Activated CD8-positive, alpha-beta memory T cell treated with anti-CD3 and anti-CD28 coated beads, Interleukin-2, amount 50 U/mL, for 48 hours (primary cell): ENCODE results near the gene KLC1.

Source experiments
- DNase-seq: peaks from one replicate; pipeline ENCODE4 v3.0.0-alpha.2; 2020

Gene KLC1

DNA sequence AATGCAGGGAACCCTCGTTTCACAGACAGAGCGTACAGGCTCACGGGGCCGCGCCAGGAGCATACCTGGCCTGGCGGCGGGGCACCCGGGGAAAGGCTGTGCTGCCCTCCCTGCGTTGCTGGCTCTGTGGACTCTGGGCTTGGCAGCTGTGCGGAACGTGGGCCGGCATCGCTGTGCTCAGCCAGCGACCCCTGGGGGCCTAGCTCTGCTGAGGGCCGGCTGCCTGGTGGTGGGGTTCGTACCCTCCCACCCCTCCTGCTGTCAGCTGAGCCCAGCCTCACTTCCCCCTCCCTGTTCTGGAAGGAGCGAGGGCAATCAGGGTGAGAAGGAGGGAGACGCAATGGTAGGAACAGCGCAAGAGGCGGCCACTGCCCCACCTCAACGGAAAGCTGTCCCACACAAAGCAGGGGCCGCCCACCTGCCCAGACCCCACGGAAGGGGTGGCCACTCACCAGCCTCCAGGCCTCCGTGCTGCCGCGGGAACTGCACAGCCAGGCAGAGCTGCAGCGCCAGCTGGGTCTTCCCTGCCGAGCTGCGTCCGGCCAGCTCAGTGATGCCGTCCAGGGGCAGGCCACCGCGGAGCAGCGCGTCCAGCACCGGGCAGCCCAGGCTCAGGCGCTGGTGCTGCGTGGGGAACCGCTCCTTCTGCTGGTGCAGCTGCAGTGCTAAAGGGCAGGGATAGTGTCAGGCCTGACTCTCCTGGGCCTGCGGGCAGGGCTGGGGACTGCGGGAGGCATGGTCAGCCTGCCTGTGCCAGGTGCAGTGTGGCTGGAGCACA lies 77.7 kb downstream of the KLC1 start:
- no peak for DNase-seq

DNA sequence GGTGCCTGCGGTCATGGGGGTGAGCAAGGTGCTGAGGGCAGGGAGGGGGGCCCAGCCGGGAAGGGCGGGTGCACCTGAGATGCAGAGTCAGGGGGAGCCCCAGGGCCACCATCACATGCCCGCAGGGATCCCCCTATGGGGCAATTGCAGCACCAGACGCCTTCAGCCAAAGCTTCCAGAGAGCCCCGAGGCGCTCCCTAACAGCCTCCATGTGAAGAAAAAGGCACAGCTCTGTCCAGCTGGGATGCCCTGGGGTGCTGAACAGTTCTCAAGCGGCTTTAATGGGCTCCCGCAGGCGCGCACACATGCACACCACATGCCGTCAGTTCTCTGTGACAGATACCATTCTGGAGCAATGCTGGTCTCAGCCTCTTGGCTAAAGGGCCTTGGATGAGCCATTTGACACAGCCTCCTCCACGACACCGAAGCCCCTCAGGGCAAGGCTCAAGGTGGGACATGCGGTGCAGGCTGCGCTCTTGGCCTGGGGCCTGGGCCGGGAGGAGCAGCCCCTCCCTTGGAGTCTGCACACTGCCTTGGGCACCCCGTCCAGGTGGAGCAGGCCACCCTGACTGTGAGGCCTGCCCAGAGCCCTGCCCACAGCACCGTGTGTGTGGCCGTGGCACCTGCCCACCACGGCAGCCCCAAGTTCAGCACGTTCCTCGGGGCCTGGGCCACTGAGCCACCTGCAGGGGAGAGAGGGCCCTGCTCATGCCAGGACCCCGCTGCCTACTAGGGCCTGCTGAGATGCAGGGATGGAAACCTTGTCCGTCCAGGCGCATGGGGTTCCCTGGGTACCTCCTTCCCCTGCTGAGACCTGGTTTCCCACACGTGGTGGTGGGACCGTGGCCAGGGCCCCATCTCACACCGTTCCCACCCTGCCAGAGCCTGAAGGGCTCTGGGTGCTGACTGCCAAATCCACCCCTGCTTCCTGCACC lies 78.6 kb downstream of the KLC1 start:
- DNase-seq, result no peak

DNA sequence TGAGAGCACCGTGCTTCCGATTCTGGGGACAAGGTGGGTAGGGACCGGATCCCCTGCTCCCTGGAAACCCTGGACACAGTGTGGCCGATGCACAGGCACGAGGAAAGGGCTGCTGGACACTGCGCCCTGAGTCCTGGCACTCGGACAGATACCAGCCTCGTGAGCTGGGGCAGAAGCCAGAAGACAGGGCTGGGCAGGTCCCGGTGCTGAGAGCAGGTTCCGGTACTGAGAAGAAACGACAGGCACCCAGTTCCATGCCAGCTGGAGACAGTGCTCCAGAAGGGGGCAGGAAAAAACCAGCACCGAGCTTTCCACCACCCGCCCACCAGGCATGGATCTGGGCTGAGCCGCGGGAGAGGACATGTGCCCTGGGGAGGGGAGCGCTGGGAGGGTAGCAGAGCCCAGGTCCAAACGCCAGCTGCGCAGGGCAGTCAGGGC lies 79.8 kb downstream of the KLC1 start:
- no peak for DNase-seq

DNA sequence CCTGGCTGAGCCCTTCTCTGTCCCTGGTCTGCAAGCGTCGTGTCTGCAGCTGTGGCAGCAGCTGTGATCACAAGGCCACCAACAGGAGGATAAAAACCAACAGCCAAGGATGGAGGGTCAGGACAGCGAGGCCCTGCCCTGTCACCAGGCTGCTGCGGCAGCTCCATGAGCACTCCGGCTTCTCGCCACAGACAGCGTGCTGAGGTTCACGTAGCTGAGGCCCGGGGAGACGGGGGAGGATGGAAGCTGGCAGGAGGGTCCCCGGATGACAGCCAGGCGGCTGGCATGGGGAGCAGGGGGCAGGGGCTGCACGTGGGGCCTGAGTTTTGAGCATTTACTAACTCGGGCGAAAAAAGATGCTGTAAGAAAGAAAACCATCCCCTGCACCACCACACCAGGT lies 80.8 kb downstream of the KLC1 start:
- no peak for DNase-seq

DNA sequence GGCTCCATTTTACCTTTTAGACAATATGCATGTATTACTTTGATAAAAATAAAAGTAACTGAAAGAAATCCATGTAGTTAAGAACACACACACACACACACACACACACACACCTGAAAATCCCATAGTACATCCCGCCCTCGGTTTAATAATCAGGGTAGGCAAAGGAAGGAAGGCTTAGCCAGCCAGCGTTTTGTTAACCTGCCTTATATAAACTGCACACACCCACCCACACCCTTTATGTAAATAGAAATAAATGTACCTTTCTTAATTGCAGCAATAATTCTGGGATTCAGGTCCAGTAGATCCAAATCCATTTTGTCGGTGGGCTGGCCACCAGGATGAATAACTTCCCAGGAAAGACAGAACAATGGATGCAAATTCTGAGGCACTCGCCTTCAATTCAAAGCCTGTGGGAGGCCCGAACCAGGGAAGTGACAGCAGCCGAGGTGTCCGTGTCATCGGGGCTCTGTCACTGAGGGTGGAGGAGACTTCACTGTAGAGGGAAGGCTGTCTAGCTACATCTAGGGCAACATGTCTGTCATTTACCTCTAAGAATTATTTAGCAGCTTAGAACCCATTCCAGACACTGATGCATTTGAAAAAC lies 81.9 kb downstream of the KLC1 start:
- no peak for DNase-seq

DNA sequence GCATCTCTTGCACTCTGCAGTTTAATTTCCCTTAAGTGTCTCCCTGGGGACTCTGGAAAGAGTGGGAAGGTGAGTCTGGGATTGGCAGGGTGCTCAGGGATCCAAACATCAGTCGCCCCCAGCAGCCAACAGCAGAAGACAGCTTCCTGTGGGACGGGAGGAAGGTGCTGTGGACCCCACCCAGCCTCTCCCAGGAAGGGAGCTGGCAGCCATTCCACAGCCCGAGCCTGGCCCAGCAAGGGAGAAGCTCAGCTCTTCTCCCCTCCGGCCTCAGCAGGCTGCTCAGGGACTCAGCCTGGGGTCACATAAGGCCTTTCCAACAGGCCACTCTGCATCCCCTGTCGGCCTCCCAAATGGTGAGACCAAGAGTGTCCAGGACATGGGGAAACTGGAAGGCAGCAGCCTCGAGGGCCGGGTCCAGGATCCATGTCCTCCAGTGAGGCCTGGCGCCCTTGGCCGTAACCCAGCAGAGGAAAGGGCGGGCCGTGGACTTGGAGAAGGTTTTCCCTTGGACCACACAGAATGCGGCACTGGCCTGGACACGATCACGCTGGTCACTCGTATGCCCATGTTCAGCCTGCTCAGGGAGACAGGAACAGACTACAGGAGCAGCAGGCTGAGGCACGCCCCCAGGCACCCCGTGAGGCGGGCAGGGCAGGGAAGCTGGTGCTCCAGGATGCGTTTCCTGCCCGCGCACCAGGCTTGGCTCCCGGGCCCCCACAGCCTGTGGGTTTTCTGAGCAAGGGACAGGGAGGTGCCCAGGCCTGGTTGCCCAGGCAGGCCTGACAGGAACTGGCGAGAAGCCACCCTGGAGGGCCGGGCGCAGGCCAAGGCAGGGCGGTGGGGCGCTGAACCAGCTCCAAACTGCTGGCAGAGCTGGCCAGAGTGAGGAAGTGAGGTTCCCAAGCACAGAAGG lies 82.8 kb downstream of the KLC1 start:
- no peak for DNase-seq

DNA sequence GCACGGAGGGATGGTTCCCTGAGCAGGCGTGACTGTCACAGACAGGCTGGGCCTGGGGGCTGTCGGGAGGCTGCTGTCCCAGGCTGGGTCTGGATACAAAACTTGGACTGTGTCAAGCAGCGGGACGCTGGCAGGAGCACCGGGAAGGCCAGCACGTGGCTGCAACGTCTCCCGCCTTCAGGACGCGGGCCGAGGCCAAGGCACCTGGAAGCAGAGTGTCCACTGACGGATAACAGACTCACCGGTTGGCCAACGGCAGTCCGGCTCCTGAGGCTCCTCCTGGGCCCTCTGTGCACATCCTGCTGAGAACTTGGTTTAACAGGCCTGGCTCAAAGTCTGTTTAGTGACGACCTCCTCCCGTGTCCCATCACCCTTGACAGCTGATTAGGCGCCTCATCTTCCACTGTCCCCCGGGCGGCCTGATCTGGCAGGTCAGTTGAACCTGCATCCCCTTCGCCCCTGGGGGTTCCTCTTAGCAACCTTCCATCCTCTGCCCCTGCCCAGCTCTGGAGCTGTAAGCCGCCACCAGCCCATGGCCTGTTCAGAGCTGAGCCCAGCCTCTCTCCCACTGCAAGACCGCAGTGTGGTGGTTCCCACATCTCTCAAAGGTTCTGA lies 83.7 kb downstream of the KLC1 start:
- no peak for DNase-seq

DNA sequence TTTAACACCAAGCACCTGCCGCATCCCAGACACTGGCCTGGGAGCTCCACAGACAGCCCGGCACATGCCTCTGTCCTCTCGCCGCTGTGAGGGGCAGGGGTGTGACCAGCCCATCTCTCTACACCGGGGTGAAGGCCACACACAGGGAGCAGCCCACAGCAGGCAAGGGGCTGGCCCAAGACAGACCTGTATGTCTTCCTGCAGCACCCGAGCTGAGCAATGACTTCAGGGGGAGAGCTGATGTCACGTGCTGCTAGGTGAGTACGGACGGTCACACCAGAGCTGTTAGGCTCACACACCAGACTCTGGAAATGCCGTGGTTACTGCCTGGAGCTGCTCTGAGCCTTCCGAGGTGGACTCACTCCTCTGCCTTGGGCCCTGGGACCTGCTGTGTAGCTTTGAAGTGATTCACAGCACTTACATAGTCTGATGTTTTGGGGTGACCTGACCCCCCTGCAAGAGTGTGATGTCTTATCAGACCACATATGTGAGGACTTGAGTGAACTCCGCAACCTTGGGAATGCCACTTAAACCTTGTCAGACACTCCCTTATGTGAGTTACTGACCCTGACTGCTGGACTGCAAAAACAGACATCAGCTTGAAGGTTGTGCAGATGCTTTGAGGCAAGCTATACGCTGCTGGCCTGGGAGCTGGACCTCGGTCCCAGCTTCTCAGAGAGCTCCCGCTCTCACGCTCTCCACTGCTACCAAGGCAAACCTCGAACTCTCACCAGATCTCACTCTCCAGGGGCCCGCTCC lies 84.5 kb downstream of the KLC1 start:
- no peak for DNase-seq

DNA sequence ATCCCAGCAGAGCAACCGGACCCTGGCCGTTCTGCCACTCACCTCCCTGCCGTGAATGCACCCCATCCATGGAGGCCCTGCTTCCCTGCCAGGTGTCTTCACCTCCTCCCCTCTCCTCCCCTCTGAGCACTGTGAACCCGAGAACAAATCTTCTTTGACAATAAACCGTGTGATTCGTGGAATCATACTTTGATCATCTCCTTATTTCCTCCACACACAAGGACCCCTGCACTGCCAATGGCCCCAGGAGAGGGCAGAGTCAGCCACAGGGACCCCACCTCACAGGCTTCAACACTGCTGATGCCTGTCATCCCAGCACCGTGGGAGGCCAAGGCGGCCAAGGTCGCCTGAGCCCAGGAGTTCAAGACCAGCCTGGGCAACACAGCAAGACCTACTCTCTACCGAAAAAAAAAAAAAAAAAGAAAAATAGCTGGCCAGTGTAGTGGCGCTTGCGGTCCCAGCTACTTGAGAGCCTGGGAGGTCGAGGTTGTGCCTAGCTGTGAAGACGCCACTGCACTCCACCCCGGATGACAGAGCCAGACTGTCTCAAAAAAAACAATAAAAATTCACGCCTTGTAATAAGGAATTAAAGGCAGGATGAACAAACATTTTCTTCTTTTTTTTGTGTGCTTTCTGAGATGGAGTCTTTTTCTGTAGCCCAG lies 85.2 kb downstream of the KLC1 start:
- DNase-seq, result no peak

DNA sequence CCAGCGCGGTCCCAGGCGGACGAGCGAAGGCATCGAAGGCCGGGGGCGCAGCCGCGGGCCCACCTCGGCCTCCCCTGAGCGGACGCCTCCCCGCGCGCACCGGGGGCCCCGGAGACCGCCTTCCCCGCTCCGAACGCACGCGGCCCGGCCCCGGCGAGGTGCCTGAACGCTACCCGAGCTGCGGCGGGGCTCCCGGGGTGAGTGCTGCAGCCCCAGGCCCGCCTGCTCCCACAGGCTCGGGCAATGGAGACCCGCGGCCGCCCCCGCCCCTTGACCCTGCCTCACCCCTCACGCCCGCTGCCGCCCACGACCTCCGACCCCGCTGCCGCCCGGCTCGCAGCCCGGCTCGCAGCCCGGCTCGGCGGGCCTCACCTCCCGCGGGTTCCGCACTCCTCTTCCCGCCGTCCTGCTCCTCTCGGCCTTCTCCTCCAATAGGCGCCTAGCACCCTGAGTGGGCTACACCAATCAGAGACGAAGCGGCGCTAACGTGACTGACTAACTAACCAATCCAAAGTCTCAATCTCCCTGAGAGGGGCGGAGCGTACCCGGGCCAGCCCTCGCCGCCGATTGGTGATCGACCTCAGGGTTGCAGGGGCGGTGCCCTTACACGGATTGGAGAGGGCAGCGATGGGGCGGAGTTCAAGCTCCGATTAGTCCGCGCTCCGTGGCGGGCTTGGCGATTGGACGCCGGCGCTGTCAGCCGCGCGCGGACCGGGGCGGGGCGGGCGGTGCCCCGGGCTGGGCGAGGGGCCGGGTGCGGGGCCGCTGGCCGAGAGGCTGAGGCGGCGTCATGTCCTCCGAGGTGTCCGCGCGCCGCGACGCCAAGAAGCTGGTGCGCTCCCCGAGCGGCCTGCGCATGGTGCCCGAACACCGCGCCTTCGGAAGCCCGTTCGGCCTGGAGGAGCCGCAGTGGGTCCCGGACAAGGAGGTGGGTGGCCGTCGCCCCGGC lies 86.3 kb downstream of the KLC1 start, which contains the start of the genes XRCC3 and ZFYVE21:
XRCC3 (minus strand) TSS at position 400 of the 949 bp plus-strand sequence. CDS start 4,364 bp downstream, outside the sequence.
ZFYVE21 (plus strand) TSS at position 759 of the 949 bp plus-strand sequence; CDS start at position 791, 32 bp downstream.
- DNase-seq, result peak; percentile 99

DNA sequence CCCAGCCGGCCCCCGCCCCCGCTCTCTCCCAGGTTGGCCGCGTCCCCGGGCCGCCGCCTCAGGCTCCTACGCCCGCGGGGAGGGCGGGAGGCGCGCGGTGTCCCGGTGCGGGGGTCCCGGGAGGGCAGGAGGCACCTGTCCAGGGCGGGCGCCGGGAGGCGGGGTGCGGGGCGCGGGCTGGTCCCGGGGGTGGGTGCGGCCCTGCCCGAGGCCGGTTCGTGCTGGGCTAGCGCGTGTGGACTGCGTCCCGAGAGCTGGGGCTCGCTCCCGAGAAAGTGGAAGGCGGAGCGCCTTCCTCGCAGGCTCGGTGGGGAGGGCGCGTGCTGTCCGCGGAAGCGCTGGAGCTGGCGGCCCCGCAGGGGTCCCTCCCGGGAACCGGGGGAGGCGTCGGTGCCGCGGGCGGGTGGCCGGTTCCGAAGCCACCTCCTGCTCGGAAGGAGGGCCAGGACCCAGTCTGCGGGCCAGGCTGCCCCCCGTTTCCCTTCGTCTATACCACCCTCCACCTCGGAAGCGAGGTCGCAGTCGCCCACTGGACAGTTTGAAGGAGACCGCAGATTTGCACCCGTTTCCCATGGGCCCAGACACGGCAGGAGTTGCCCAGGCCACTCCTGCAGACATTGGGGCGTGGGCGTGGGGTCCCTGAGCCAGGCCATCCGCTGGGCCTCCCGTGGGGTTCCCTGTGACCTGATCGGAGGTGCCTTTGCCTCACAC lies 87.2 kb downstream of the KLC1 start:
- DNase-seq, result no peak

DNA sequence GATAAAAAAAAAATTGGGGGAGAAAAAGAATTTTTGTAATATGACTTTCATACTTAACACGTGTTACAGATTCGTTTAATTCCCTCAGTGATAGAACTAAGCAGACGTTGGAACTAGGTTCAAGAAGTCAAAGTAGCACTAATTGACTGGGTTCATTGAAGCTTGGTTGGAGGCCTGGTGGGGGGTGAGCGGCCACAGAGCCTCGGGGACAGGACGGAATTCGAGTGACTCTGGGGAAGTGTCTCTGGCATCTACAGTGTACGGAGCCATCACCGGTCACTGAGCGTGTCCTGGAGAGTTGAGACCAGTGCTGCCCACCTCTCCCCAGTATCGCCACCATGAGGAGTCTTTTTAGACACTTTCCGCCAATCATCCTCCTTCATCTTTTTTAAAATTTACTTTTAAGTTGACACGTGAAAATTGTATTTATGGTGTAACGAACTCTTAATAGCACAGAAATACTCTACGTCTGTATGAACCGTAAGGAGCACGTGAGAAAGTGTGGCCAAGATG lies 87.9 kb downstream of the KLC1 start:
- no peak for DNase-seq

DNA sequence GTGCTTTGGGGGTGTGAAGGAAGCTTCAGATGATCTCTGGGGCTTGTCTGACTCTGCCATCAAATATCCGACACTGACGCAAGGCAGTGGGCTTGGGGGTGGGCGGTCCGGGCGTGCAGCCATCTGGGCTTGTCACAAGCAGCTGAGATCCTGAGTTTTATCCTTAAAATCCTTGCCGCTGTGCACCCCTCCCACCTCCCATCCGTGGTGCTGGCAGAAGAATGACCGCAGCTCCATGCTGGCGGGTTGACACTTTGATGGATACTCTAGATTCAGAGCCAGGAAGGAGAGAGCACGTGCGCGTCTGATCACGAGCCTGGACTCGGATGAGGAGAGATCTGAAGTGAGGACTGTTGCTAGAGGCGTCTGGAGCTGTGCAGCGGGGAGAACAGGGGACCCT lies 89.6 kb downstream of the KLC1 start:
- DNase-seq, result no peak

DNA sequence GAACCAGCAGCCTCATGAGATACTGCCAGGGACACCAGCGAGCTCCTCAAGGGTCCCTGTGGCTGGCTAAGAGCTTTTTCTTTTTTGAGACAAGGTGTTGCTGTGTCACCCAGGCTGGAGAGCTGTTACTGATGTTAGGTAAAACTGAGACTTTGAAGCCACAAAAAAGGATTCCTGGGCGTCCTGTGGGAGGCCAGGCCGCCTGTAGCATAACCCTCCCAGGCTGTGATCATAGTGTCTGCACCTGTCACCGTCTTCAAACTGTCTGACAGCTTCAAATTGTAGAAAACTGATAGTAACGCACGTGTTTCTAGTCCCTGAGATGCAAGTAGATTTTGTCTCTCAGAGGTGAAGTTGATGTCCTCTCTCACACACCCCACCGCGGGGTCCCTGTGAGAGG lies 90.7 kb downstream of the KLC1 start:
- no peak for DNase-seq

DNA sequence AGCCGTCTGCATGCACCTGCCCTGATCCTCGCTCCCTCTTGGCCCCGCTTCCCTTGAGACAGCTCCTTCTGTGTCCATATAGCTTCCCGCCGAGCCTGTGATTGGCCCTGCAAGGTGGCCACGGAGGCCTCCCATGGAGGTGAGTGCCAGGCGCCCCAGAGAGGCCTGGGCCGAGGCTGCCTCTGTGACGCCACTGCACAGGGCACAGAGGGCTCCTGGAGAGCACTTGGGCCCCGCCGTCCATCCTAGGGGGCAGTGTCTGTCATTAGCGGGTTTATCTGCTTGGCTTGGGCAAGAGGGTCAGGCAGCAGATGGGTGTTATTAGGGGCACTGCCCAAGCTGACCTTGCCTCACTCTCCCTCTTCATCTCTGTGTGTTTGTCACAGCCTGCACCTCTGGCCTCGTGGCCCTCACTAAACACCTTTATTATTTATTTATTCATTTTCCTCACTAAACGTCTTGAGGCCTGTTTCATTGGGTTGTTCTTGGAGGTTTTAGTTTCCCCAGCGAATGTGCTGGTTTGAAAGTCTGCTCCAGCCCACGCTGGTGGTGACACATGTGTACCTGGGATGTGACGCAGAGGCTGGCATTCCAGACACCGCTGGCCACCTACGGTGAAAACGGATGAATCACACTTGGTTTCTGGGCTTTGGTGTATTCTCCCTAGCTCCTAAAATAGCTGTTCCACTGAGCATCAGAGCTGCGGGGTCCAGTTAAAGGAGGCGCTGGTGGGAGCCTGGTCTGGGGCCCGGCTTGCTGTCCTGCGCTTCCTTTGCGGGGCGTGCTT lies 92.5 kb downstream of the KLC1 start:
- no peak for DNase-seq

DNA sequence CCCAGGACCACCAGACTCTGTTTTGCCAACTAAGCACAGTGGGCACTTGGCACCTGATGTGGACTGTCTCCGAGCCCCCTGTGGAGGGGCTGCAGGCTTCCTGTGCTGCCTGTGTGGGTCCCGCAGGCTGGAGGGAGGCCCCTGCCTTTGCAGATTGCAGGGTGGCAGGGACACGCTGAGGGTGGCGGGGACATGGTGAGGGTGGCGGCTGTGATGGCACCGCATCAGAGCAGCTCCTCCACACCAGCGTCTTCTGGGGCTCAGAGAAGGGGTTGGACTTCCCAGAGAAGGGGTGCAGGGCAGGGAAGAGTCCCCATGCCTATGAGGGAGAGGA lies 94.7 kb downstream of the KLC1 start:
- DNase-seq, result no peak

DNA sequence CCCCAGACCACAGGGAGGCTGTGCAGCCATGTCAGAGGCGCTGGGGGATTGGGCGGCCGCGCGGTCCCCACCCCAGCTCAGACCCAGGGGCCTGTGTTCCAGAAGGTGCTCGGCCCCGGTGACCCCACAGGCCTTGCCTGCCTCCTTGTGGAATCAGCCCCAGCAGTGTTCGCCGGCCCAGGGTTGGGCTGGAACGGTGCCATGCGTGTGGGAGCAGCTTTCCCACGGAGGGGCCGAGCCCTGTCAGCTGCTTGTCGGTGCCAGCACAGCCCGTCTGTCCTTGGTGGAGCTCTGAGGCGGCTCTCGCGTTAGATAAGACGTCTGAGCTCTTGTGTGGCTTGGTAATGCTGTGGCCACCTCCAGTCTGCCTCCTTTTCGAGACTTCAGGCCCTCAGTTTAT lies 95.1 kb downstream of the KLC1 start:
- DNase-seq, result no peak
